Measurements from ENCODE around the gene SIX2.
A peak's percentile ranks its signal among the peaks of the same experiment; 100 is the strongest.

SIX2 gene

GRCh38 chr2:45028276-45028675, 19.0 kb upstream of the SIX2 start:
- Histone ChIP-seq H3K27me3 (replicated peaks) (no peaks in the 10 kb centered on the region), H3K4me3 (ENCODE audit: low read depth, low read length) (no peak overlapping the region), H3K27ac (no peak overlapping the region), H3K36me3 (replicated peaks) (no peaks in the 10 kb centered on the region)
- TF ChIP-seq CTCF (IDR thresholded peaks at IDR 0.05; ENCODE audit: low read depth, low read length, missing control alignments), result no peak
- in situ Hi-C loops (cut with HindIII; ENCODE audit: low pct_ligation_motif_present, low sequenced_read_pairs), result no loop called here
- peak; percentile 45 for DNase-seq

DNA sequence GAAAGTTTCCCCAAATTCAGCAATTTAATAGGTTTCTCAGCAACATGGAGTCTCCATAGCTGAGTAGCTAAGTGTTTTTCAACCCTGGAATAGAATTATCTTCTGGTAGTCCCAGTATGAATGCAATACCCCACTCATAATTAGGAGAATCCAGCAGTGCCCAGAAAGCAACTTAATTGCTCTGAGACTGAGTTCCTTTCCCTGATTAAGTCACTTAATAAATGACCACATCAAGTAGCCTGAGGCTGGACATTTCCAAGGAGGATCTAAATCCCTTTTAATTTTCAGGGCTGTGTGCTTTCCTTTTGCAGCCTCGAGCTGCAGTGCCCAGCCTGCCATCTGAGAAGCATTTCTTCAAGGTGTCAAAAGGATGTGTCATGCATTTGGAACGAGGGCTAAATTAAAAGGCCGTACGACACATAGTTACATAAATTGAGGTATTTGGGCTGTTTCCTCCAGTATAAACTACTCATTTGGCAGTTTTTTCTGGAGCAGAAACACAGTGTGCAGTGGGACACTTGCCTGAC, 17.7 kb upstream of the SIX2 start:
- in situ Hi-C loops (cut with HindIII; ENCODE audit: low pct_ligation_motif_present, low sequenced_read_pairs), result no loop called here
- no peak overlapping the region for H3K27ac ChIP-seq
- no peaks in the 10 kb centered on the region for H3K36me3 ChIP-seq (replicated peaks)
- no peak for DNase-seq
- H3K4me3 ChIP-seq (ENCODE audit: low read depth, low read length), result no peak overlapping the region
- TF ChIP-seq CTCF (IDR thresholded peaks at IDR 0.05; ENCODE audit: low read depth, low read length, missing control alignments), result no peak
- no peaks in the 10 kb centered on the region for H3K27me3 ChIP-seq (replicated peaks)

- TF ChIP-seq CTCF (IDR thresholded peaks at IDR 0.05; ENCODE audit: low read depth, low read length, missing control alignments), result no peak
- H3K4me3 ChIP-seq (ENCODE audit: low read depth, low read length), result no peak overlapping the region
- no peak overlapping the region for H3K27ac ChIP-seq
- H3K27me3 ChIP-seq (replicated peaks), result no peaks in the 10 kb centered on the region
- in situ Hi-C loops (cut with HindIII; ENCODE audit: low pct_ligation_motif_present, low sequenced_read_pairs), result no loop called here
- H3K36me3 ChIP-seq (replicated peaks), result no peaks in the 10 kb centered on the region
- peak; percentile 74 for DNase-seq
Measured at GRCh38 chr2:45024600-45025291, 15.5 kb upstream of the SIX2 start.

DNA sequence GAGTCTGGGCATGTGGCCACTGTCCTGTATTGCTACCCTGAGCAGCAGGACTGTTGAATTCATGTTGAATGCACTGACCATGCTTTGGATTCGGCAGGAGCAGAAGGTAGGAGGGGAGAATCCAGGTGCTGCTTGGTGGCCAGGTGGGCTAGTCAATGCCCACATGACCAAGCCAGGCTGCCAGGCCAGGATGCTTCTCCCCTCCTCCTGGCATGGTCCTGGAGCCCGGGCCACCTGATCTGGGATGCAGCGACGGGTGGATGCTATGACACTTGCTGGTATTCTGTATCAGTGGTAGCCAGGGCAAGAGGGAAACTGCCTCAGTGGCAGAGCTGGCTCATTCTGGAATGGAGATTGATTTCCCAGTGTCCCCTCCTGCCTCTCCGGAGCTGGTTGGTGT, 14.8 kb upstream of the SIX2 start:
- in situ Hi-C loops (cut with HindIII; ENCODE audit: low pct_ligation_motif_present, low sequenced_read_pairs), result no loop called here
- no peak for DNase-seq
- Histone ChIP-seq H3K4me3 (ENCODE audit: low read depth, low read length) (no peak overlapping the region), H3K36me3 (replicated peaks) (no peaks in the 10 kb centered on the region), H3K27me3 (replicated peaks) (no peaks in the 10 kb centered on the region), H3K27ac (no peak overlapping the region)
- no peak for TF ChIP-seq CTCF (IDR thresholded peaks at IDR 0.05; ENCODE audit: low read depth, low read length, missing control alignments)

GRCh38 chr2:45020439-45020838, 11.2 kb upstream of the SIX2 start:
- TF ChIP-seq CTCF (IDR thresholded peaks at IDR 0.05; ENCODE audit: low read depth, low read length, missing control alignments), result no peak
- no peak for DNase-seq
- in situ Hi-C loops (cut with HindIII; ENCODE audit: low pct_ligation_motif_present, low sequenced_read_pairs), result no loop called here
- no peaks in the 10 kb centered on the region for H3K36me3 ChIP-seq (replicated peaks)
- H3K4me3 ChIP-seq (ENCODE audit: low read depth, low read length), result no peak overlapping the region
- H3K27me3 ChIP-seq (replicated peaks), result no peaks in the 10 kb centered on the region
- H3K27ac ChIP-seq, result no peak overlapping the region

GRCh38 chr2:45018023-45018422, 8.8 kb upstream of the SIX2 start:
- no peaks in the 10 kb centered on the region for H3K36me3 ChIP-seq (replicated peaks)
- no peaks in the 10 kb centered on the region for H3K27me3 ChIP-seq (replicated peaks)
- H3K4me3 ChIP-seq (ENCODE audit: low read depth, low read length), result no peak overlapping the region
- in situ Hi-C loops (cut with HindIII; ENCODE audit: low pct_ligation_motif_present, low sequenced_read_pairs), result no loop called here
- no peak overlapping the region for H3K27ac ChIP-seq
- TF ChIP-seq CTCF (IDR thresholded peaks at IDR 0.05; ENCODE audit: low read depth, low read length, missing control alignments), result no peak
- no peak for DNase-seq

Data from brain microvascular endothelial cell (primary cell).